Spleen (tissue), 7 donors: ENCODE data around the gene RAI14.

Experiments
- POLR2A ChIP-seq, 3 donors: fragments of 450-650 bp; IDR thresholded peaks; one replicate each; pipeline ENCODE4 v1.5.1; 2017; ENCODE audit warnings: antibody characterized with exemption in 3 of 3, mild to moderate bottlenecking in 1 of 3
- POLR2AphosphoS5 ChIP-seq, 3 donors: sonication (generic); formaldehyde crosslinking; IDR thresholded peaks; one replicate each; pipeline ENCODE4 v1.5.1; 2017; ENCODE audit warnings: antibody characterized with exemption in 3 of 3
- TF ChIP-seq, protein P1 (sequence below), 11 experiments: fragments of 200-600 bp in 7 of 11; fragments of 450-650 bp in 4 of 11; sonication (generic) in 4 of 11; IDR thresholded peaks in 8 of 11; conservative IDR thresholded peaks in 3 of 11; 1 replicate in 7 of 11; 2 replicates in 4 of 11; pipeline versions ENCODE4 v1.4.0 to v1.8.0; 2016 to 2021; ENCODE audit warnings: antibody characterized with exemption in 11 of 11, inconsistent platforms in 4 of 11, mild to moderate bottlenecking in 1 of 11
- donor health status: DM: no; HTN: no; CAD: no; lungs with moderate emphysema.
- donor health status: DM: no; HTN: no; CAD: no.
- donor health status: DM: no; HTN: no; CAD: no.

DNA sequence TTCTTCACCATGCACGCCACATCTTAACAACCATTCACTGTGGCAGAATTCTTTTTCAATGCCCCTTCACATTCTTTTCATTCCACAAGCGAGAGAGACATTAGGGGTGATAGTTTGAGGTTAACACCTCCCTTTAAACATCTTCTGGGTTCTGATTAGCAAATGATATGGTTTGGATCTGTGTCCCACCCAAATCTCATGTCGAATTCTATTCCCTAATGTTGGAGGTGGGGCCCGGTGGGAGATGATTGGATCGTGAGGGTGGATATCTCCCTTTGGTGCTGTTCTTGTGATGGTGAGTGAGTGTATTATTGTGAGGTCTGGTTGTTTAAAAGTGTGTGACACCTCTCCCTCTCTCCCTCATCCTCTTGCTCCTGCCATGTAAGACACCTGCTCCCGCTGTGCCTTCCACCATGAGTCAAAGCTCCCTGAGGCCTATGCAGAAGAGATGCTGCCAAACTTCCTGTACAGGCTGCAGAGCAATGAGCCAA, 46.1 kb upstream of the RAI14 start:
- TF ChIP-seq POLR2A (IDR thresholded peaks at IDR 0.05), result no peak
- TF ChIP-seq, protein P1, sequence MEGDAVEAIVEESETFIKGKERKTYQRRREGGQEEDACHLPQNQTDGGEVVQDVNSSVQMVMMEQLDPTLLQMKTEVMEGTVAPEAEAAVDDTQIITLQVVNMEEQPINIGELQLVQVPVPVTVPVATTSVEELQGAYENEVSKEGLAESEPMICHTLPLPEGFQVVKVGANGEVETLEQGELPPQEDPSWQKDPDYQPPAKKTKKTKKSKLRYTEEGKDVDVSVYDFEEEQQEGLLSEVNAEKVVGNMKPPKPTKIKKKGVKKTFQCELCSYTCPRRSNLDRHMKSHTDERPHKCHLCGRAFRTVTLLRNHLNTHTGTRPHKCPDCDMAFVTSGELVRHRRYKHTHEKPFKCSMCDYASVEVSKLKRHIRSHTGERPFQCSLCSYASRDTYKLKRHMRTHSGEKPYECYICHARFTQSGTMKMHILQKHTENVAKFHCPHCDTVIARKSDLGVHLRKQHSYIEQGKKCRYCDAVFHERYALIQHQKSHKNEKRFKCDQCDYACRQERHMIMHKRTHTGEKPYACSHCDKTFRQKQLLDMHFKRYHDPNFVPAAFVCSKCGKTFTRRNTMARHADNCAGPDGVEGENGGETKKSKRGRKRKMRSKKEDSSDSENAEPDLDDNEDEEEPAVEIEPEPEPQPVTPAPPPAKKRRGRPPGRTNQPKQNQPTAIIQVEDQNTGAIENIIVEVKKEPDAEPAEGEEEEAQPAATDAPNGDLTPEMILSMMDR (IDR thresholded peaks at IDR 0.05 in 8 of 11, conservative IDR thresholded peaks at IDR 0.05 in 3 of 11), result no peak
- TF ChIP-seq POLR2AphosphoS5 (IDR thresholded peaks at IDR 0.05), result no peak
